Gastroesophageal sphincter (tissue), 3 donors: ENCODE results near the gene SLC6A3.

Source experiments
- CTCF ChIP-seq, 4 experiments: fragments of 200-600 bp in 2 of 4; fragments of 450-650 bp in 2 of 4; sonication (generic) in 1 of 4; IDR thresholded peaks; one replicate each; pipeline ENCODE4 v1.5.1; 2017 to 2019; ENCODE audit warnings: antibody characterized with exemption in 4 of 4, mild to moderate bottlenecking in 2 of 4, moderate library complexity in 2 of 4
- POLR2A ChIP-seq, 2 donors: fragments of 450-650 bp; IDR thresholded peaks; one replicate each; pipeline ENCODE4 v1.6.1; 2017; ENCODE audit warnings: antibody characterized with exemption in 2 of 2, mild to moderate bottlenecking in 2 of 2, moderate library complexity in 1 of 2
- POLR2AphosphoS5 ChIP-seq: sonication (generic); formaldehyde crosslinking; IDR thresholded peaks from one replicate; pipeline ENCODE4 v1.6.1; 2017; ENCODE audit warnings: antibody characterized with exemption

GRCh38 chr5:1476181-1476966 is 31.1 kb upstream of the SLC6A3 start:
- TF ChIP-seq POLR2AphosphoS5 (no peak), CTCF (IDR thresholded peaks at IDR 0.05) (no peak), POLR2A (IDR thresholded peaks at IDR 0.05) (no peak)
